Activated CD8-positive, alpha-beta memory T cell treated with anti-CD3 and anti-CD28 coated beads for 1 hour (primary cell): ENCODE data around the gene TTC7B.

Experiments
- DNase-seq, 2 donors: peaks; one replicate each; pipeline ENCODE4 v3.0.0-alpha.2; 2020; ENCODE audit warnings: low read depth in 1 of 2; ENCODE audit errors: extremely low read depth in 1 of 2

TTC7B gene

DNA sequence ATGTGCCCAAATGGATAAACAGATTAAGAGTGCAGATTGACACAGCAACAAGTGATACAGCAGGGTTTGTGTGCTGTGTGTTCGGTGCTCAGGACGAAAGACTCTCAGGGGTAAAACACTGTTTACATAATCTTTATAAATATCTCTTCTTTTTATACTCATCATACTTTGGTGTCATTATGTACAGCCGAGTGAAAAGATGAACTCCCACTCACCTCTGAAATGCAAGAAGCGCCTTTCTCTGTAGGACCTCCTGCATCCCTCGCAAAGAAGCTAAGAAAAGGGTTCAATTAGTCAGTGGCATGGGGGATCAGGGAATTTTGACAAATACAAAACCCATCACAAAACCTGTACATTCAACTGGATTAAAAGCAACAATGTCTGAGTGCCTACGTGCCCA is 163.6 kb downstream of the TTC7B start:
- DNase-seq = no peak

DNA sequence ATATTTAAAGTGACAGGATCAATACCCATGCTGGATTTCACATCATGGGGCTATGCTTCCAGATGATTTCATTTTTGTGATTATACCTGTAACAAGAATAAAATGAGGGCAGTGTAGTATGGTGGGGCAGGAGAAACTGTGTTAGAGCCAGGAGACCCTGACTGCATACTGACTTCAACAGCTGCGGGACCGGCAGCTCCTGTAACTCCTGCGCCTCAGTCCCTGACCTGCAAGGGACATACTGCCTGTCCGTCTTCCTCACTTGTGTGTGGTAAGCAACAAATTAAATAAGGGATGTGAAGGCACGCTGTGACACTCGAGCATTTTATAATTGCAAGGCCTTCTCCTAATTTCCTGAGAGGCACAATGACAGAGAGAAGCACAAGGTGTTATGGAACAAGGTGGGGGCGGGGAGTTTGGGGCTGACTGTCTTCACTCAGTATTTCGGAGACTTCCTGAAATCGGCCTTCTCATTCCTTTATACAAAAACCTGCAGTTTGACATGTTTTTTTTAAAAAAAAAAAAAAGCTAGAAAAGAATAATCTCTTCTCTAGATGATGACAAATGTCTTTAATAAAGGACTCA is 164.2 kb downstream of the TTC7B start:
- no peak for DNase-seq

DNA sequence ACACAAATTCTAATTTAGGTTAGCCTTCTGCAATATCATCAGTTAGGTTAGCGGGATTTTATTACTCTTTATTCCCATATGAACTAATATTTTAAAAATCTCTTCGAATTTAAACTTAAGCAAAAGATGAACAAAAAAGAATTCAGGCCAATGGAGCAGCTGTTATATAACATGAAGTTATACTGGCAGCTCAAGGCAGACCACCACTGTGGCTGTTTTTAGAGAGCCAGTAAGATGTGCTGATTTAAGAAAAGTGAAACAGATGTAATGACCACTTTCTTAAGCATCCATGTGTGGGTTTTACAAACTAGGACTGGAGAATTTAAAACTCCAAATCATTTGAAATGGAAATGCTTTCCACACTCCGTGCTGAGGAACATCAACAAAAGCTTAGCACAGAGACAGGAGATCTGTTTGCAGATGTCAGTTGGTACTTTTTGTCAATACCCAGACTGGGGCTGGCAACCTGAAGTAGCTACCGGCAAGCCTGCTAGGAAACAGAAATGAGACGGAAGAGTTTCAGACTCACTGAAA is 164.9 kb downstream of the TTC7B start:
- no peak for DNase-seq

DNA sequence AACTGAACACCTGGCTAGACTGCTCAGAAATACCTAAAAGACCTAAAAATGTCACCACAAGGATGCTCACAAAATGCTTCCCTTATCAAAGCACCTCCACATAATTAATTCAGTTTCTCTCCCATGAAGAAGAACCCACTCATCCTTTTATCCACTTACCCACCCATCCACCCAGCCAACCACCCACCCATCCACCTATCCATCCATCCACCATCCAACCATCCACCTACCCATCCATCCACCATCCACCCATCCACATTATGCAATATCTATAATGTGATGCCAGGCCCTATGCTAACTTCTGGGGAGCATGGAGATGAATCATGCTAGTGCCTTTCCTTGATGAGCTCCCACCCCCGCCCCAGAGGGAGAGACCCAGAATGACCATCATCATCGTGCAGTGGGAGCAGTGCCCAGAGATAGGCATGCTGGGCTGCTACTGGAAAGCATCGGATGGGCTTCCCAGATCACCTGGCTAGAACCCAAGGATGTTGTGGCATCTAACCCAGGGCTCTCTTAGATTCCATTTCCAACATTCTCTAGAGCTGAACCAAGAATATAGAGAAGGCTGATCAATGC is 166.6 kb downstream of the TTC7B start:
- no peak for DNase-seq

DNA sequence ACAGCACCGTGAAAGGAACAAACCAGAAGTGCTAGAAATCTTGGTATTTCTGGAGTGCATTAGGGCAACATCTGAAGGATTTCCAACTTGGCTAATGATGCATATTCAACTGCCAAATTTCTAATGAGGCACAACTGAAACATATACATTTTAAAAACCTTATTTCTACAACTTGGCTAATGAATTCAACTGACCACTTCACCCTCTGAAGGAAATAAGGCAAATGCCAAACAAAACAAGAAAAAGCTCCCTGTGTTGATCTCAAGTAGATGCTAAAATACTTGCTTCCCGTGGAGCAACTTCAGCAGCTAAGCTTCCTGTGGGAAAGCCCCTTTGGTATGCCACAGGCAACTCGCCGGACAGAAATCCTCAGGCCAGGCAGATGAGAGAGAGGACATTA is 167.1 kb downstream of the TTC7B start:
- DNase-seq = no peak

DNA sequence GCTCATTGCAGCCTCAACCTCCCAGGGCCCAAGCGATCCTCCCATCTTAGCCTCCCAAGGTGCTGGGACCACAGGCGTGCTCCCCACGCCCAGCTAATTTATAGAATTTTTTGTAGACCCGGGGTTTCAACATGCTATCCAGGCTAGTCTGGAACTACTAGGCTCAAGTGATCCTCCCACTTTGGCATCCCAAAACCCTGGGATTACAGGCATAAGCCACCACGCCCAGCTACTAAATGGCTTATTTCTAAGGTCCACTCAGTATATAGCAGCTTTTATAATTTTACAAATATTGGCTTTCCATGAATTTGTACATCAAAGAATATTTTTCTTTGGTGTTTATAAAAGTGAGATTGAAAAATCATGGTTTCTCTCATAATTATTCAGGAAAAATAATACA is 167.8 kb downstream of the TTC7B start:
- DNase-seq = no peak

DNA sequence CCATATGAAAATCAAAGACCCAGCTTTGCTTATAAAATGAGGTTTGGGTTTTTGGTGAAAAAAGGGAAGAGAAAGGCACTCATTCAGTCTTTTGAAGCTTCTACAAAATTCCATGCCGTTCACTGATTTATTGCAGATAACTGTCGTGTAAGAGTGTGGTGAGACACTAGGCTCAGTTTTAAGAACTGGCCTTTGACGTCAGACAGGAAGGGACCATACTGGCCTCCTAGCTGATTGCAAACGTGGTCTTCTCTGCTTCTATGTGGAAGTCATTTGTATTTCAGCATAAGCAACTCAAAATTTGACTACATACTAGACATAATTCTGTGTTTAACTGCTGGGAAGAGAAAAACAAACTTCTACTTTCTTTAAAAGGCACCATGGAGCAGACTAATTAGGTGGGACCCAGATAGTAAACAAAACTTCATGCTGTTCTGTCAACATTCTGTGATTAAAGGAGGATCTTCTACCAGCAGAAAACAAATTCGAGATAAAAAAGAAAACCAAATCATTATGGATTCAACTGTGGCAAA is 168.7 kb downstream of the TTC7B start:
- no peak for DNase-seq

DNA sequence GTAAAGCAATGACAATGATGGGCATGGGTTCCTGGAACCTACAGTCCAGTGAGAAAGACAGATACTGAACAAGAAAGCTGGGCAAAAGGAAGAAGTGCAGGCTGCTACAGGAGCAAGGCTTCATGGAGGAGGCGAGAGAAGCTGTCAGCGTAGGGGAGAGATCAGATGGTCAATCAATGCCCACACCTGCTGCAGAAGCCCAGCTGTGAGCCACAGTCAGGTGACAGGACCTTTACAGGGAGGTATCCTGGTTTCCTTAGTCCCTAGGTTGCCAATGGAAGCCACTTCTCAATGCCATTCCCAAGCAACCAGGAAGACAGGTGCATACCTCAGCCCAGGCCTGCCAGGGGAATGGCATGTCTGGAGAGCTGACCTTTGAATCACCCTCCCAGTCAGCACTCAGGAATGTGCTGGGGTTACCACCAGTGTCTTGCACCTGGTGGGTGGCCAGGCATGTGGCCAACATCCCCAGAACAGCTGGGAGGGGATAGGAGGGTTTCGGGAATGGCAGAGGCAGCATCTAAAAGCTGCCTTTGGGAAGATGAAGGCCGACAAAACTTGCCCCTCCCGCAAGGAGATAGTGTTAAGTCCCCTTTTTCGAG is 170.3 kb downstream of the TTC7B start:
- DNase-seq = no peak

DNA sequence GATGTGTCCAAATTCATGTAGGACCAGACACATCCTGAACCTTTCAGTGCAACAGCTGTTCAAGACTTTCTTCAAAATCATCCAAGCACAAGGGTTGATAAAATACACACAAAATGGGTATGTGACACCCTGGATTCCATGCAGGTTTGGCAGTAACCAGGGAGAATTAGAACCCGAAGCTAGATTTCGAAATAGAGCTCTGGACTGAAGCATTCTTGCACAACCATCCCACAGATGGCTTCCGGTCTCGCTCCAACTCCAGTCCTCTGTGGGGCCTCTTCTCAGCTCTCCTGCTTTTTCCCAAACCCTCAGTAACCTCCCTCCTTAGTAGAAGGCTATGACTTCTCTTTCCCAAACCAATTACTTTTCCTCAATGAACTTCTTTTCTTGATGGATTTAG is 171.3 kb downstream of the TTC7B start:
- DNase-seq = no peak

DNA sequence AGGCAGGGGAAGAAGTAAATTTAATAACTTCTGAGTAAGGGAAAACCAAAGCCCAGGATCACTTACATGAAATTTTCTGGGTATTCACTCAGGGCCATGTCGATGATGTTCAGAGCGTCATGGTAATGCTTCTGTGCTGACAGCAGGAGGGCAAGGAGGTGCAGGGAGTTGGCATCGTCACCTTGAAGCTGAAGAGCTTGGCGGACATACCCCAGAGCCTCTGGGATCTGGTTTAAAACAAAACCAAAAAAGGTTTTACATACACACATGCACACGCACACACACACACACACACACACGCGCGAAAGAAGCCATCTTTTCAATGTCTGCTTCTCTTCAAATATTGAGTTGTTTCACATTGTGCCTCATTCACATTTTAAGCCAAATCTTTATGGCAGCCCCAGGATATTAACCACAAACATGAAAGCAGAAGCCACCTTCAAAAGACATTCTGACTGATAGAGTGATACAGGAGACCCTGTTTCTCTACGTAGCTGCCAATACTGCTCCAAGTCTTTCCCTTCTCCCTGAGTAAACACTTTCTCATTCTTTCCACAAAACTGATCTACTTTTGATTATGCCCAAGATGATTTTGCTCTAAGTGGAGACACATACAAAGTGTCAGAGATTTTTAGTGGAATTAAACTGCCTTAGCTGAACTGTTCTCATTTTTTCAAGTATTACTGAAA is 172.1 kb downstream of the TTC7B start:
- no peak for DNase-seq

DNA sequence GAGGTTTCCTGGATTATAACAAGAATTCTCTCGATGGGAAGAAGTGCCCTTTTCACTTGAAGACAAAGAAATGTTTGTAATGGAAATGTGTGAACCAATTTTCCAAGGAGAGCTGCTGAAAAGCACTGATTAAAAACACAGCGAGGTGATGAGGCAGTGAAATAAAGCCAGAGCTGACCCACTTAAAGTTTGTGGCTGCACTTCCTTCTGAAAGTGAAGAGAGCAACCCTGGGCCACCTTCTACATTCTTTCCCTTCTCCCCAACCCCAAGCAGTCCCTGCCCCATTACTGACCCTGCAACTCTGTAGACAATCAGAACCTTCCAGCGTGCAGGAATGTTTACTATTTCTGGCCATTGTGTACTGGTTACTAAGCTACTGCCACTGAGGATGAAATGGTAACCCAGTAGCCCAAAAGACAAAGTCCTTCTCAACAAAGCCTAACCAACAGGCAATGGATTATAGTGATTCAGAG is 173.9 kb downstream of the TTC7B start:
- no peak for DNase-seq

DNA sequence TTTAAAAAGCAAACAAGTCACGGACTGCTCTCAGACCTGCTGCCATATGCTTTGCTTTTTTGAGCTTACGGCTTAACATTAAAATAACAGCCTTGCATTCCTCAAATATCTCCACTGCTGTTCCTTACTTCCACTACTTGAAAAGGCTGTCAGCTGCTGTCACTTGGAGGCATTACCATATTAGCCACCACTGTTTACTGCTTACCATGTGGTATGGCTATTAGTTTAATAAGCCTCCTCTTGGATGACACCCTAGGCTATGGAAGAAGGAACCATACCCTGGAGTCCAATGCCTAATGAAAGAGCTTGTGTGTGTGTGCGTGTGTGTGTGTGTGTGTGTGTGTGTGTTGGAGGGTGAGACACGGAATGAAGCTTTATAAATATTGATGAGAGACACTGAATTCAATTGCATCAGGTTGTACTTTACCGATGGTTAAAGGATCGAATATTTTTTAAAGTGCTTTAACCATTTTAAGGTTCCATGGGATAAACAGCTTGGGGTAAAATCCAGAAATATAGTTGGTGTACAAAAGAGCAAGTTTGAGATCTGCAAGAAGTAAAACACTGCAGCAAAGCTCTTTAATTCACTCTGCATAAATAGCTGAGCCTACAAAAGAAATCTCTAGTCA is 174.5 kb downstream of the TTC7B start:
- DNase-seq = no peak

DNA sequence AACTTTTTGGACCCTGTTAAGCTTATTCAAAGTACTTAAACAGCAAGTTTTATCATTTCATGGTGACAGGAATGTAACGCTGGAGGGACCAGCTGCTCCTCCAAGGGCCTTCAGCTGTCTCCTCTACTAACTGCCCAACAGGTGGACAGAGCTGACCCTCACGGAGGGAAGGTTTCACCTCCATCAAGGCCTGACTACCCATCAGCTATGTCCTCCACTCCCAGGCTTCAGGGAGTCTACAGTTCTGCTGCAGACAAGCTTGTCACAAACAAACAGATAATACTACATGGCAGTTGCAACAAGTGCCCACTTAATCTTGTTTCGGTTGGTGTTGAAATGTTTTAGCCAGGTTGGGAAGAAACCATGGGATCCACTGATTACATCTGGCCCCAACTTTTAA is 175.1 kb downstream of the TTC7B start:
- no peak for DNase-seq

DNA sequence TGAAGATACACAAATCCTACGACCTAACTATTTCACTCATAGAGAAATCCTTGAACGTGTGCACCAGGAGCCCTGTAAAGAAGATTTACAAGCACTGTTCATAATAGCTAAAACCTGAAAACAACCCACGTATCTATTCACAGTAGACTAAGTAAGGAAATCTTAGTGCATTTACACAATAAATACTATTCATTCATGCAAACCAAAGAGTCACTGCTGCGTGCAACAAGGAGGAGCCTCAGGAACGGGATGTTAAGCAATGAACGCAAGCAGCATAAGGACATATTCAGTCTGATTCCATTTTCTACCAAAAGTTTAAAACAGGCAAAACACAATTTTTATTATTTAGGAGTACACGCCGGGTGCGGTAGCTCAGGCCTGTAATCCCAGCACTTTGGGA is 176.6 kb downstream of the TTC7B start:
- DNase-seq = no peak

DNA sequence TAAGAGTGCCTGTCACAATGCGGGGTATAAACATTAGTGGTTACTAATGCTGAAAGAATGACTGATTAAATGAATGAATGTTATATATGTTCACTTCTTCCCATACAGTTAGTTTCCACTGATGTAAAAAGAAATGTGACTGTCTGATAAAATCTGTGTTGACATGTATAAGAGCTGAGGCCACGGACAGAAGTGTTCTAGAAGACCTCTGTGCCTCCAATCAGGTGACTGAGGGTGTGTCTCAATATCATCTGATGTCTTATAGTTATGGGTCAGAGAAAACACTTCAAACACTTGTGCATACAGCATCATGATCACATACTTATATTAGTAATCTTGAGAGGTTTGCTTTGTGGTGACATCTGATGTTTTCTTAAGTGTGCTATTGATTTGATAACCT is 183.4 kb downstream of the TTC7B start:
- no peak for DNase-seq

DNA sequence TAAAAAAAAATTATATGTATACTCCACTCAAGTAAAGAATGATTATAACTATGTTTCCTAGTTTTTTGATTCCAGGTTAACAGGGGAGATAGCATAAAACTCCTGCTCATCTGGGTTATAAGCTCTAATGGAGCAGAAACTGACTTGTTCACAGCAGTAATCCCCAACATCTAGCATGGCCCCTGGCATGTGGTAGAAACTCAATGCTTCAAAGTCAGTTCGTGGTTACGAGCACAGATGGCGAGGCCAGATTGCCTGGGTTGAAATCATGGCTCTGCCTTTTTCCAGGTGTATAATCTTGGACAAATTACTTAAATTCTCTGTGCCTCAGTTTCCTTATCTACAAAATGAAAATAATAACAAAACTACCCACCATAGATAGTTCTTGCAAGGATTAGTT is 183.8 kb downstream of the TTC7B start:
- DNase-seq = no peak

DNA sequence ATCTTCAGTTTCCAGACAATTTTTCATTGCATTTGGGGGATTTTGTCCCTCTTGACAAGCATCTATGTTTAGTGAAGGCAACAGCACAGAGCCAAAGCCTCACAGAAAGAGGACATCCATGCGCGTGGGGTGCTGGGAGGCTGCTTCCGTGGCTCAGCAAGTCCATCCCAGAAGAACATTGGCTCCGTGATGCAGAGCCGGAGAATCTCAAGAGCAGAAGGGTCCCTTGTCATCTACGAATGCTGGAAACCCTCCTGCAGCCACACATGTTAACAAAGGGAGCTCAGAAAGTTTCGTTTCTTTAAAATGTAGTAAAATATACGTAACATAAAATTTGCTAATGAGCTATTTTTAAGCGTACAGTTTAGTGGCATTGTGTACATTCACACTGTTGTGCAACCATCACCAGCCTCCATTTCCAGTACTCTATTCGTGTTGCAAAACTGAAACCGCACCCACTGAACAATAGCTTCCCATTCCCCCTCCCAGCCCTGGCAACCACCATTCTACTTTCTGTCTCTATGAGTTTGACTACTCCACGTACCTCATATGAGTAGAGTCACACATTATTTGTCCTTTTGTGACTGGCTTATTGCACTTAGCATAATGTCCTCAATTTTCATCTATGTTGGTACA is 185.9 kb downstream of the TTC7B start:
- no peak for DNase-seq

DNA sequence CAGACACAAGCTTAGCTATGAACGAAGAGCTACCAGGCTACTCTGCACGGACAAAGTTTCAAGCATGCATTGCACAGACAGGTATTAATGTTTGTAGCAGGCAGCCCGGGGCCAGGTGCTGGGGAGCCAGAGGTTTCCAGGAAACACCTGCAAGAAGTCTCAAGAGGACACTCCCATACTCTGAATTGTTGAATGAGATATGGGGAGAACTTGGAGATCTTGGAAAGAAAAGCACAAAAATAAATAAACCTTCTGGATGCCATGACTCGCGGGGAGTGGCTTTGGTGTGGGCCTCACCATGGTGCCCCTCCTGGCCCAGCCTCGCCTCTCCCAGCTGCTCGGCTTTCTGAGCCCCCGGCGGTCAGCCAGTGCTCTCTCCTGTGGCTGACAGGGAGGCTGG is 186.8 kb downstream of the TTC7B start:
- DNase-seq = no peak

DNA sequence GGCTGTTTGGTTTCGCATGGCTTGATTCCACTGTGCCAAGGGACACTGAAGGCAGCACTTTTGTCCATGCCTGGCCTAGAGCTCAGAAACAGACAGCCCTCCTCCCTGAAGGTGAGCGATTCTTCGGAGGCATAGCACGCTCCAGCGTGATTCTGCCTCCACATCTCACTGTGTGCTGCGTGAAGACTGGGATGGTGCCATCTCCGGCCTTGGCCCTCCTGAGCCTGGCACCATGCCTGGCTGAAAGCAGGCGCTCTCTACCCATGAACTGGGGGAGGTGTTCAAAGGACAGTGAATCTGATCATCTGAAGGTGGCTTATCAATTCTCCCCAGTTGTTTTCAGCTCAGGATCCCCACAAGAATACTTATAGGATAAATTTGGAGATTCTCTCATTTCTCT is 187.4 kb downstream of the TTC7B start:
- no peak for DNase-seq

DNA sequence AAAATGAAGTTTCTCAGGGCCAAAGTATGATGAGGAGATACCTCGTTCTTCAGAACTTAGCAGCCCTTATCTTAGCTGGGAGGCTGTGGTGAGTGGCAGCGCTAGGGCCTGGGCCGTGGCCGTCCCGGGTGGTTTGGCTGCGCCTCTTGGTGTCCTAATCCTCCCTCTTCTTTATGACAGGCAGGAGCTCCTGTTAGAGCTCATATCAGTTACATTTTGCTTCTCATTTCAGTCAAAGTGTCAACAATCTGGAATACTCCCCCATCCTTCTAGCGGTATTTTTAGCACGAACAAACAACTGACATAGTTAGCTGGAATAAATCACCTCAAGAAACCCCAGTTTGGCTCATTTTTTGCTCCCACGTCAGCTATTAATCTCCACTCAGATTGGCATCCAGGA is 188.8 kb downstream of the TTC7B start:
- DNase-seq = no peak

DNA sequence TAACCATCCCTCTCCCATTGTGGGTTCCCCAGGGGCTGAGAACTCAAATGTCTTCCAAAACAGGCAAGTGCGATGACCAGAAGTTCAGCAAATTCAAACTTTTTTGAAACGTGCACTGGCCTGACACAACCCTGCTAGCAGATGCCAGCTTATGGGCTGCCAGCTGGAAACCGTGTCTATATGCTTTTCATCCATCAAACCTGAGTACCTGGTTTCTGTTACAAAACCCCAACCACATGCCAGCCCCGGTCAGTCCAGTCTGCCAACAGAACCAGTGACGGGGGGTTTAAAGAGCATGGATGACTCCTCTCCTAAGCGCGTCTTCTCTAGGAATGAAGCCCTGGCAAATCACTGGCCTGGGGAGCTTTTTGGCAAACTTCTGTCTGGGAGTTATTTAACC is 189.7 kb downstream of the TTC7B start:
- no peak for DNase-seq
